Panc1 (cell line): ENCODE data around the gene ALK. TPM values are rescaled to one million over a fixed set of nuclear protein-coding genes. Genes with fewer than 3 reads are reported as not detected.

ENCODE experiments used
- ATAC-seq: fragments of 200-7000 bp; cut with Tn5 transposase; 2 replicates; pipeline ENCODE4 v1.9.1; 2020; ENCODE audit warnings: mild to moderate bottlenecking, moderate library complexity
- BruUV-seq: library from RNA; stranded (reverse); fragments of 400-500 nt; replicated peaks from 2 replicates; lab custom pipeline; 2021; lab: Mats Ljungman, UMichigan
- CTCF ChIA-PET: fragments of 300-600 bp; sonication (Branson Sonifier 250); formaldehyde crosslinking; loops from one replicate; lab custom pipeline; 2022; ENCODE audit warnings: antibody characterized with exemption; lab: Charles Lee
- POLR2A ChIA-PET: fragments of 300-600 bp; sonication (Branson Sonifier 250); formaldehyde crosslinking; loops from one replicate; lab custom pipeline; 2022; ENCODE audit warnings: antibody characterized with exemption; lab: Charles Lee
- DNase-seq: peaks from one replicate; pipeline ENCODE4 v3.0.0-alpha.2; 2010; ENCODE audit warnings: low read depth, low spot score
- H3K27ac ChIP-seq: 2 replicates; pipeline ENCODE4 v1.5.1; 2011; ENCODE audit warnings: mild to moderate bottlenecking, low read length, inconsistent platforms
- H3K27me3 ChIP-seq: fragments of 200-500 bp; sonication (Bioruptor generic); 2 replicates; pipeline ENCODE4 v1.6.0; 2014; ENCODE audit warnings: low read length, inconsistent platforms; ENCODE audit not compliant: control insufficient read depth, insufficient read depth
- H3K36me3 ChIP-seq: fragments of 200-500 bp; sonication (Bioruptor generic); 2 replicates; pipeline ENCODE4 v1.5.1; 2014; ENCODE audit warnings: inconsistent platforms, mild to moderate bottlenecking, low read length, moderate library complexity; ENCODE audit not compliant: control insufficient read depth, insufficient read depth
- H3K4me1 ChIP-seq: 2 replicates; pipeline ENCODE4 v1.5.1; 2011; ENCODE audit warnings: inconsistent platforms, mild to moderate bottlenecking, low read length, moderate library complexity; ENCODE audit not compliant: control insufficient read depth, insufficient read depth
- H3K4me3 ChIP-seq, 2 experiments: 2 replicates each; pipeline ENCODE4 v1.5.1; 2011 to 2012; ENCODE audit warnings: low read depth in 2 of 2, low read length in 2 of 2, mild to moderate bottlenecking in 2 of 2, inconsistent platforms in 1 of 2, moderate library complexity in 1 of 2
- H3K9me3 ChIP-seq: fragments of 200-500 bp; sonication (Bioruptor generic); 2 replicates; pipeline ENCODE4 v1.5.1; 2014; ENCODE audit warnings: low read depth, mild to moderate bottlenecking, inconsistent platforms, low read length, moderate library complexity; ENCODE audit not compliant: control insufficient read depth, insufficient read depth
- POLR2AphosphoS5 ChIP-seq: IDR thresholded peaks from 2 replicates; pipeline ENCODE4 v1.6.1; 2012; ENCODE audit warnings: mild to moderate bottlenecking, low read depth, low read length, moderate library complexity
- SIN3A ChIP-seq: IDR thresholded peaks from 2 replicates; pipeline ENCODE4 v1.6.1; 2012; ENCODE audit warnings: low read depth, mild to moderate bottlenecking, low read length, moderate library complexity, borderline replicate concordance; ENCODE audit not compliant: insufficient read depth
- TCF7L2 ChIP-seq: IDR thresholded peaks from 2 replicates; pipeline ENCODE4 v1.6.1; 2011; ENCODE audit warnings: mild to moderate bottlenecking, low read depth, low read length, inconsistent platforms
- in situ Hi-C: cut with HindIII; loops from 2 replicates; pipeline ENCODE4 v1.10.0; 2016; ENCODE audit warnings: low sequenced_read_pairs, low pct_unique_long_range_greater_than_20kb
- intact Hi-C: fragments of 100-400 bp; cut with micrococcal nuclease; formaldehyde crosslinking; loops from one replicate; pipeline ENCODE4 v1.10.0; 2022; ENCODE audit not compliant: unreplicated experiment
- total RNA-seq: library from RNA; stranded (reverse); gene quantifications from one replicate; pipeline ENCODE4 v1.2.1, GENCODE V29; 2021; ENCODE audit not compliant: unreplicated experiment
- TF ChIP-seq, protein P1 (sequence below): fragments of 450-650 bp; IDR thresholded peaks from 2 replicates; pipeline ENCODE4 v1.5.1; 2017; ENCODE audit warnings: mild to moderate bottlenecking
- TF ChIP-seq, protein P2 (sequence below), 2 experiments: IDR thresholded peaks; 2 replicates each; pipeline ENCODE4 v1.6.1; 2011 to 2012; ENCODE audit warnings: low read depth in 2 of 2, control low read depth in 1 of 2, low read length in 1 of 2, mild to moderate bottlenecking in 1 of 2, moderate library complexity in 1 of 2; ENCODE audit not compliant: insufficient read depth in 1 of 2

The ALK gene
- total RNA-seq, 1 experiment from 2014 or later: not detected

DNA sequence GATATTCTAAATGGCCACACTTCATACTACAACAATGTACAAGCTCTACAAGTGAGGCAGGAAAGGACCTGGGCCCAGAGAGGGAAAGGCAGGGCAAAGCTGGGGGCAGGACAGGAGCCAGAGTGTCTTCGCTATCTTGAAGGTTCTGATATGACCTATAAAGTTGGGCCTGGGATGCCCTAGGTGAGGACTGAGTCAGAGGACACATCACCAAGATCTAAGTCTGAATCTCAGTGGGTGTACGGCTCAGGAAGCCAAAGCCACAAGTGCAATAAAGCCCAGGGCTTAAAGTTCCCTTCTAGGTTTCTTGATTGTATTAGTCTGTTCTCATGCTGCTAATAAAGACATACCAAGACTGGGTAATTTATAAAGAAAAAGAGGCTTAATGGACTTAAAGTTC, 219.1 kb downstream of the ALK start:
- DNase-seq (no peak), ATAC-seq (no peak)
- CTCF ChIA-PET: no interaction called here
- intact Hi-C loops (no loop called here), in situ Hi-C loops (no loop called here)
- no peaks in the 10 kb centered on the region for H3K4me1 ChIP-seq
- H3K27ac ChIP-seq: no peak overlapping the region
- H3K4me3 ChIP-seq: no peak overlapping the region
- POLR2A ChIA-PET: no interaction called here
- H3K36me3 ChIP-seq: no peaks in the 10 kb centered on the region
- no peaks in the 10 kb centered on the region for H3K9me3 ChIP-seq
- TF ChIP-seq, protein P1, sequence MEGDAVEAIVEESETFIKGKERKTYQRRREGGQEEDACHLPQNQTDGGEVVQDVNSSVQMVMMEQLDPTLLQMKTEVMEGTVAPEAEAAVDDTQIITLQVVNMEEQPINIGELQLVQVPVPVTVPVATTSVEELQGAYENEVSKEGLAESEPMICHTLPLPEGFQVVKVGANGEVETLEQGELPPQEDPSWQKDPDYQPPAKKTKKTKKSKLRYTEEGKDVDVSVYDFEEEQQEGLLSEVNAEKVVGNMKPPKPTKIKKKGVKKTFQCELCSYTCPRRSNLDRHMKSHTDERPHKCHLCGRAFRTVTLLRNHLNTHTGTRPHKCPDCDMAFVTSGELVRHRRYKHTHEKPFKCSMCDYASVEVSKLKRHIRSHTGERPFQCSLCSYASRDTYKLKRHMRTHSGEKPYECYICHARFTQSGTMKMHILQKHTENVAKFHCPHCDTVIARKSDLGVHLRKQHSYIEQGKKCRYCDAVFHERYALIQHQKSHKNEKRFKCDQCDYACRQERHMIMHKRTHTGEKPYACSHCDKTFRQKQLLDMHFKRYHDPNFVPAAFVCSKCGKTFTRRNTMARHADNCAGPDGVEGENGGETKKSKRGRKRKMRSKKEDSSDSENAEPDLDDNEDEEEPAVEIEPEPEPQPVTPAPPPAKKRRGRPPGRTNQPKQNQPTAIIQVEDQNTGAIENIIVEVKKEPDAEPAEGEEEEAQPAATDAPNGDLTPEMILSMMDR: no peak
- TF ChIP-seq POLR2AphosphoS5 (no peak), SIN3A (no peak), TCF7L2 (no peak)
- TF ChIP-seq, protein P2, sequence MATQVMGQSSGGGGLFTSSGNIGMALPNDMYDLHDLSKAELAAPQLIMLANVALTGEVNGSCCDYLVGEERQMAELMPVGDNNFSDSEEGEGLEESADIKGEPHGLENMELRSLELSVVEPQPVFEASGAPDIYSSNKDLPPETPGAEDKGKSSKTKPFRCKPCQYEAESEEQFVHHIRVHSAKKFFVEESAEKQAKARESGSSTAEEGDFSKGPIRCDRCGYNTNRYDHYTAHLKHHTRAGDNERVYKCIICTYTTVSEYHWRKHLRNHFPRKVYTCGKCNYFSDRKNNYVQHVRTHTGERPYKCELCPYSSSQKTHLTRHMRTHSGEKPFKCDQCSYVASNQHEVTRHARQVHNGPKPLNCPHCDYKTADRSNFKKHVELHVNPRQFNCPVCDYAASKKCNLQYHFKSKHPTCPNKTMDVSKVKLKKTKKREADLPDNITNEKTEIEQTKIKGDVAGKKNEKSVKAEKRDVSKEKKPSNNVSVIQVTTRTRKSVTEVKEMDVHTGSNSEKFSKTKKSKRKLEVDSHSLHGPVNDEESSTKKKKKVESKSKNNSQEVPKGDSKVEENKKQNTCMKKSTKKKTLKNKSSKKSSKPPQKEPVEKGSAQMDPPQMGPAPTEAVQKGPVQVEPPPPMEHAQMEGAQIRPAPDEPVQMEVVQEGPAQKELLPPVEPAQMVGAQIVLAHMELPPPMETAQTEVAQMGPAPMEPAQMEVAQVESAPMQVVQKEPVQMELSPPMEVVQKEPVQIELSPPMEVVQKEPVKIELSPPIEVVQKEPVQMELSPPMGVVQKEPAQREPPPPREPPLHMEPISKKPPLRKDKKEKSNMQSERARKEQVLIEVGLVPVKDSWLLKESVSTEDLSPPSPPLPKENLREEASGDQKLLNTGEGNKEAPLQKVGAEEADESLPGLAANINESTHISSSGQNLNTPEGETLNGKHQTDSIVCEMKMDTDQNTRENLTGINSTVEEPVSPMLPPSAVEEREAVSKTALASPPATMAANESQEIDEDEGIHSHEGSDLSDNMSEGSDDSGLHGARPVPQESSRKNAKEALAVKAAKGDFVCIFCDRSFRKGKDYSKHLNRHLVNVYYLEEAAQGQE (IDR thresholded peaks at IDR 0.05; ENCODE audit: insufficient read depth in 1 of 2, low read depth in 2 of 2, low read length in 1 of 2): no peak
- H3K27me3 ChIP-seq: no peaks in the 10 kb centered on the region
- no TSS peak for BruUV-seq

DNA sequence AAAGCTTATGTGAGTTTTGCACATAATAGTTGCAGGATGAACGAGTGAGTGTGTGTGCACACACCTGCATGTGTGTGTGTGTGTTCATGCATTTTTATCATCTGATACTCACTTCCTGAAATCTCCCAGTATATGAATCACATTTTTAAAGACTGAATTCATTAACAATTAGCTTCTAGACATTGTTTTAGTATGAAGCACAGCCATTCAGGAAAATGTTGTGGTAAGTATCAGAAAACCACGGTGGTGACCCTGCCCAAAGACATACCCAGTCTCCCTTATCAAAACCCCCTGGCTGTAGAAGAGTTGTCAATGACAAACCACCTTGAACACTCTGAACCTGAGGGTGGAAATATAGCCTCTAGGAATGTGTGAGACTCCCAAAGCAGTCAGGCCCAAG, 220.8 kb downstream of the ALK start:
- ChIA-PET CTCF (no interaction called here), POLR2A (no interaction called here)
- Histone ChIP-seq H3K27ac (no peak overlapping the region), H3K9me3 (no peaks in the 10 kb centered on the region), H3K4me3 (no peak overlapping the region), H3K36me3 (no peaks in the 10 kb centered on the region), H3K27me3 (no peaks in the 10 kb centered on the region), H3K4me1 (no peaks in the 10 kb centered on the region)
- in situ Hi-C loops (no loop called here), intact Hi-C loops (no loop called here)
- ATAC-seq (no peak), DNase-seq (no peak)
- no TSS peak for BruUV-seq
- TF ChIP-seq, protein P2 (IDR thresholded peaks at IDR 0.05; ENCODE audit: insufficient read depth in 1 of 2, low read depth in 2 of 2, low read length in 1 of 2): no peak
- no peak for TF ChIP-seq POLR2AphosphoS5
- TF ChIP-seq, protein P1: no peak
- no peak for TF ChIP-seq TCF7L2
- no peak for TF ChIP-seq SIN3A
